Measurements from ENCODE around the gene DYRK3.

- TF ChIP-seq EZH2 (IDR thresholded peaks at IDR 0.05; ENCODE audit: insufficient read depth, poor library complexity, severe bottlenecking), result no peak
- TF ChIP-seq EZH2phosphoT487 (IDR thresholded peaks at IDR 0.05; ENCODE audit: insufficient read depth, low read depth), result no peak
Measured at GRCh38 chr1:206657751-206658150, 22.4 kb downstream of the DYRK3 start.
